ENCODE data around the gene CYP27A1.
A peak's percentile ranks its signal among the peaks of the same experiment; 100 is the strongest.

The CYP27A1 gene

GRCh38 chr2:218776488-218776887, 5.5 kb upstream of the CYP27A1 start:
- DNase-seq: no peak

- no peak for DNase-seq
These were observed 4.5 kb upstream of the CYP27A1 start for GRCh38 chr2:218777276-218777990.

- DNase-seq: no peak
These were observed 1.9 kb upstream of the CYP27A1 start for GRCh38 chr2:218780046-218780445.

DNA sequence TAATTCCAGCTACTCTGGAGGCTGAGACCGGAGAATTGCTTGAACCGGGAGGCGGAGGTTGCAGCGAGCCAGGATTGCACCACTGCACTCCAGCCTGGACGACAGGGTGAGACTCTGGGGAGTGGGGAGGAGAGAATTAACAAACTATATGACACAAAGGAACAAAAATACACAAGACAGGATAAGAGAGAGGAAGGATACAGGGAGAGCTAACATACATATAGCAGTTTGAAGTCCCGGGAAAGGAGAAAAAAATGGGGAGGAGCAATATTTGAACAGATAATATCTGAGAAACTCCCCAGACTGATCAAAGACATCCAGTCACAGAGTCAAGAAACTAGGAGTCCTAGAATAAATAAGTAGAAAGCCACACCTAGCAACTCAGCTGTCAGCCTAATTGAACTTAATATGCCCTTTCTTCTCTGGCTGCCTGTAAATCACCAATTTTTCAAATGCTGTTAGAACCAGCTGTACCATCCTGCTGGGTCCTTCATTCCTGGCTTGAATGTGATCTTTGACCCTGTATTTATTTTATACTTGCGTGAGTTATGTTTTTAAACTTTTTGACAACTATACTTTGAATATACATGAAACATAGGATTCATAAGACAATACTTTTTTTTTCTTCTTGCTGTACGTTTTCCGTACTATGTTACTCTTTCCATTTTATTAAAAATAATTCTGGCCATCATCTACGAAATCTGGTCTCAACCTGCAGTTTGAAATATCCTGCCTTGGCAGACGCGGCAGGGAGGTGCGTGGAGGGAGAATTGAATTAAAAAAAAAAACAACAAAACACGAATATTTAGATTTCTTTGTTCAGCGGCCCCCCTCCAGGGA, 876 bp upstream of the CYP27A1 start:
- no peak for DNase-seq

- DNase-seq: peak in 1 of 2 experiments; percentile 43
These were observed 539 bp downstream of the CYP27A1 start for GRCh38 chr2:218782528-218782844.

DNA sequence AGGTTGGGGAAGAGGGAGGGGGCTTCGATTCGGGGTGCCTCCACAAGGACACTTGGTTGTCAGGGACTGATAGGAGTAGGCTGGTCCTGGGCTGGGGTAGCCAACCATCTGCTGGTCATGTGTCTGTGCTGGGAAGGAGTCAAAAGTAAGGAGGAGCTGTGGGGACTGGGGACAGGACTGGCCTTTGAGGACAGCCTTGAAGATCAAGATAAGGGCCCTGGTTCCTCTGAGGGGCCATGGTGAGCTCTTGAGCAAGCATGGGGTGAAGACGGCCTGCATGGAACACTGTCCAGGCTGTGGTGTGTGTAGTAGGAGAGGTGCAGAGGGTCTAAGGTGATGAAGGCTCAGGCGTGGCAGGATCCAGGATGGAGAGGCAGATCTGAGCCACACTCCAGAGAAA, 1.7 kb downstream of the CYP27A1 start:
- no peak for DNase-seq

- DNase-seq: no peak
These were observed 3.2 kb downstream of the CYP27A1 start for GRCh38 chr2:218785103-218785502.

- DNase-seq: no peak
These were observed 4.2 kb downstream of the CYP27A1 start for GRCh38 chr2:218786133-218786532.

- no peak for DNase-seq
These were observed 6.7 kb downstream of the CYP27A1 start for GRCh38 chr2:218788529-218789255.

DNA sequence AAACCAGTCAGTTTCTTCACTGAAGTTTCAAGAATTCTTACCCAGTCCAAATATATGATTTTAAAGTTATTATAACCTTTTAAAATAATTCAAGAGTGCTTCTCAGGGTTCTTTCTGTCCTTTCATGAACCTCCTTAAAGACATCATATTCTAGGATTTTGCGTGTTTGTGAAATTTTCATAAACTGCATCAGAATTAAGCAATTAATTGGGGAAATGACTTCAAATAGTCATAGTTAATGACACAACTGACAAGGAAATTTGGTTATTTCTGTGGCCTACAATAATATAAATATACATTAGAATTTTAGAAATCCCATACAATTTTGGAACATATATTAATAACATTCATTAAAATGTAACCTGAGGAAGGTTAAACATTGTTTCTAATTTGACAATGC, 10.5 kb downstream of the CYP27A1 start:
- no peak for DNase-seq

DNA sequence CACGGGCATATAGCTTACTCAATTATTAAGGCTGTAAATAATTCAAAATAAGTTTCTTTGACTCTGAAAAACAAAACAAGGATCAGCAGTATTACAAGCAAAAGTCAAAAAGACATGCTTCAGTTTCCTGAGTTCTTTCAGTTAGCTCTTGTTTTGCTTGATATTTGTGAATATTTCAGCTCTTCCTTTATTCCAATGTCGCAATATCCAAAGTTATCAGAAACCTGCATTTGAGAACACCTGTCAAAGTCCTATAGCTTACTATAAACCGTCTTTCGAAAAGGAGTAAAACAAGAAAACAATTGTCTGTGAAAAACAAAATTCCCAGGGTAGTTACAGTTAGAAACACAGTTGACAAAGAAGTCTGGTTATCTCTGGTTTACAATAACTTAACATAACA, 14.7 kb downstream of the CYP27A1 start:
- no peak for DNase-seq

DNA sequence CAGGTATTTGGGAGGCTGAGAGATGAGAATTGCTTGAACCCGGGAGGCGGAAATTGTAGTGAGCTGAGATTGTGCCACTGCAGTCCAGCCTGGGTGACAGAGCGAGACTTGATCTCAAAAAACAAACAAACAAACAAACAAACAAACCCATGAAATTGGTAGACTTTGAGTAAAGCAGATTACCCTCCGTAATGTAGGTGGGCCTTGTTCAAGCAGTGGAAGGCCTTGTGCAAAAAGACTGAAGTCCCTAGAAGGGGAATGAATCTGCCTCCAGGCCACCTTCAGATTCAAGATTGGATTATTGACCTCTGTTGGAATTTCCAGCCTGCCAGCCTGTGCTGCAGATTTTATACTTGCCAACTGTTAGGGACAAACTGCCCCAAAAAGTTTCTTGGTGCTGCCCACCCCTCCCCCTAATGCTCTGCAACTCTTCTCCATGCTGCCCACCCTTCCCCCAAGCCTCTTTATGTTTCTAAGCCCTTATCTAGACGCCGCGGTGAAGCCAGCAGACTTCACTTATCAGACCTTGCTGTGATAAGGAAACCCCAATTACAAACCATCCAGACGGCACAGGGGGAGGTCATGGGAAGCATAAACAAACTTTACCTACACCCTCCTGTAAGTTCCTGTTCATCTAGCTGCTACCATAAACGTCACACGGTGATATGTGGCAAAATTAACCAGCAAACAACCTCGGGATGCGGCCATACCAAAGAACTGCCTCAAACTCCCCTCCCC, 17.0 kb downstream of the CYP27A1 start:
- DNase-seq: no peak

DNA sequence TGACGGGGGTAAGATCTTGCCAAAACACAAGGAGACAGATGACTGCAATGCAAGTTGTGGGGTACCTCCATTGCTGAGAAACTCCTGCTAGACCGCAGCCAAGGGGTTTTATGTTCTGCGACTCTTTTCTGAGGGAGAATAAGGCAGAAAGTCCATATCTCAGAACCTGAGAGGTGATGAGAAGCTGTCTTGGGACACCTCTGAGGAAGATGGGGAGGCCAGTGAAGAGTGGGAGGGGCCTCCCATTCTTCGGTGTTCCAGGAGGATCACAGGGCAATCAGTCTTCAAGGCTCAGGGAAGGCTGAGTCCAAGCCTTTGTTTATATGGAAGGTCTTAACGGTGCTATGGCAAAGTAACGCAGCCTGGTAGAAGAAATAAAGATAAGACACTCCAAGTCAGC, 18.0 kb downstream of the CYP27A1 start:
- no peak for DNase-seq

- no peak for DNase-seq
These were observed 20.5 kb downstream of the CYP27A1 start for GRCh38 chr2:218802386-218802994.

DNA sequence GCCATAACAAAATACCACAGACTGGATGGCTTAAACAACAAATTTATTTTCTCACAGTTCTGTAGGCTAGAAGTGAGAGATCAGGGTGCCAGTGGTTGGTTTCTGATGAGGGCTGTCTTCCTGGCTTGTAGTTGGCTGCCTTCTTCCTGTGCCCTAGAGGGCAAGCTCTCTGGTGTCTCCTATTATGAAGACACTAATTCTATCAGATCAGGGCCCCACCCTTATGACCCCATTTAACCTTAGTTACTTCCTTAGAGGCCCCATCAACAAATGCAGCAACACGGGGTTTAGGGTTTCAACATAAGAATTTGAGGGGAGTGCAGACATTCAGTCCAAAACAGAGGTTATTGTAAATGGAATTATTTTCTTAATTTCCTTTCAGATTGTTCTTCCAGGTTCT, 22.9 kb downstream of the CYP27A1 start:
- DNase-seq: no peak

GRCh38 chr2:218805627-218806026, 23.7 kb downstream of the CYP27A1 start:
- DNase-seq: no peak

DNA sequence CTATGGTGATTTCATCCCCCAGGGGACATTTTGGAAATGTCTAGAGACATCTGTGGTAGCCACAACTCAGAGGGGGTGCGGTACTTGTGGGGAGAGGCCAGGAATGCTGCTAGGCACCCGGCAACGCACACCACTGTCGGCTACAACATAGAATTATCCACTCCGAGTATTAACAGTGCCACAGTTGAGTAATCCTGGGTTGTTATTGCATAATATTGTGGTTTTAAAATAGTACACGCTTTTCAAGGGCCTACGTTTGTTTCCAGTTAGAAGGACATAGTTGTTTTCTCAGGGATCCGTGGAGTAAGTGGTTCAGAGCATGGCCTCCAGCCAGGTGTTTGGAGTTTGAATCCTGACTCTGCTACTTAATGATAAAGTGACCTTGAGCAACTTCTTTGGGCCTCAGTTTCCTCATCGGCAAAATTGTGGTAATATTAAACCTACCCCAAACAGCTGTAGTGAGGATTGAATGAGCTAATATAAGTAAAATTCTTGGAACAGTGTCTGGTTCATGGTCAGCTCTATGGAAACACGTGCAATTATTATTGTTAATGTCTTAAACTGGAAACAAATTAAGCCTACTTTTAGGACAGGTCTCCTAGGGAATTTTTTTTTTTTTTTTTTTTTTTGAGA, 24.5 kb downstream of the CYP27A1 start:
- DNase-seq: no peak

DNA sequence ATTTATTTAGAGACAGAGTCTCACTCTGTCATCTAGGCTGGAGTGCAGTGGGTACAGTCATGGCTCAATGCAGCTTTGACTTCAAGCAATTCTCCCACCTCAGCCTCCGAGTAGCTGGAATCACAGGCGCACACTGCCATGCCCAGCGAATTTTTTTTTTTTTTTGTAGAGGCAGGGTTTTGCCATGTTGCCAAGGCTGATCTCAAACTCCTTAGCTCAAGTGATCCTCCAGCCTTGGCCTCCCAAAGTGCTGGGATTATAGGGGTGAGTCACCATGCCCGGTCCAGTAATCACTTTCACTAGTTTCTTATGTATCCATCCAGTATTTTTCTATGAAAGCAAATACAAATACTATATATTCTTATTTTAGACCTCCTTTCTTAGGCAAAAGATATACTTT, 25.7 kb downstream of the CYP27A1 start:
- no peak for DNase-seq

DNA sequence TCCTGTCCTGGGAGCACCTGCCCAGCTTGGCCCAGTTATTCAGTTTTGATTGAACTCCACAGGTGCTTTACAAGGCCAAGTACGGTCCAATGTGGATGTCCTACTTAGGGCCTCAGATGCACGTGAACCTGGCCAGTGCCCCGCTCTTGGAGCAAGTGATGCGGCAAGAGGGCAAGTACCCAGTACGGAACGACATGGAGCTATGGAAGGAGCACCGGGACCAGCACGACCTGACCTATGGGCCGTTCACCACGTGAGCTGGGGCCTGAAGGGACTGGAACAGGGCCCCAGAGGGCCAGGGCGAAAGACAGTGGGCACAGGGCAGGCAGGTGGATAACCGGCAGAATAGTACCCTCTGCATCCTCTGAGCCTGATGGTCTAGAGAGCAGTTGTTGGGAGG, 27.6 kb downstream of the CYP27A1 start:
- DNase-seq: no peak

DNA sequence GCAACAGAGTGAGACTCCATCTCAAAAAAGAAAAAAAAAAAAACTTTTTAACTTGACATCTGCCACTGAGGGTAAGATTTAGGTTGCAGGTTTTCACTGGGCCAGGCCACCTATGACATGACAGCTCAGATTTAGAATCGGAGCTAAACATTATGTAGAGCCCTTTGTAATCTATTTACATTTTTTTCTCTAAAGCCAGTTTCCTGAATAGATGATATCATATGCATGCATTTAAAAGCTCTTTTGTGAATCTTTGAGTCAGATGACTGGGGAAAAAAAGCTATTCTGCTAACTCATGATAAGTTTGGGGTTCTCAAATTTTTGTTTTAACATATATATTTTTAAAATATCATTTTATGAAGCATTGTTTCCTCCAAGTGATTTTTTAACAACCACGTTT, 28.3 kb downstream of the CYP27A1 start:
- DNase-seq: no peak

DNA sequence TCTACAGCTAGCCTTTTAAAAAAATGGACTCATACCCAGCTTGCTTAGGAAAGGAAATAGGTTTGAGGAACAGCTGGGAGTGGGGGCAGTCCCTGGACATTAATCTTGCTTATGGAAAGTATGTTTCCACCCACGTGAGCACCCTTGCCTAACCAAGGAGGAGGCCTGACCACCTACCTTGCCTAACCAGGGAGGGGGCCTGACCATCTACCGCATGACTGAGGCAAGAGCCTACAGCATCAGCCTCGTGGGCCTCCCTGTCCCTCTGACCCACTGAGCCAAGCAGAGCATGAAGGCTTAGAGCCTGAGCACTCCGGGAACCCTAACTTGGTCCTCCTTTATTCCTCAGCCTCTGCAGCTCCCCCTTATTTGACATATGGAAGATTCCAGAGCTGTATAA, 29.4 kb downstream of the CYP27A1 start:
- DNase-seq: no peak

GRCh38 chr2:218812096-218812815, 30.3 kb downstream of the CYP27A1 start:
- no peak for DNase-seq

Measured in NCI-H526 (cell line).